HEK293 (cell line): ENCODE data around the gene MTFMT.

Experiments
- CTCF ChIA-PET: fragments of 350-600 bp; formaldehyde crosslinking; extraction: SDS; loops from one replicate; lab custom pipeline; 2021; ENCODE audit warnings: antibody characterized with exemption; lab: Yijun Ruan, JAX
- POLR2A ChIA-PET: fragments of 300-600 bp; formaldehyde crosslinking; extraction: SDS; loops from one replicate; lab custom pipeline; 2020; ENCODE audit warnings: antibody characterized with exemption, inconsistent platforms; lab: Yijun Ruan, JAX
- H3K27ac ChIP-seq: fragments of 200-500 bp; sonication (Bioruptor generic); 2 replicates; pipeline ENCODE4 v1.5.1; 2014; ENCODE audit warnings: low read depth, low read length, control low read depth, inconsistent platforms; ENCODE audit errors: extremely low read depth
- H3K36me3 ChIP-seq, 2 experiments: fragments of 200-500 bp in 1 of 2; sonication (Bioruptor generic) in 1 of 2; 1 replicate in 1 of 2; 2 replicates in 1 of 2; pipeline ENCODE4 v1.5.1; 2014 to 2017; ENCODE audit warnings: inconsistent platforms in 2 of 2, low read length in 2 of 2; ENCODE audit not compliant: control insufficient read depth in 2 of 2, insufficient read depth in 1 of 2
- H3K4me1 ChIP-seq: fragments of 200-500 bp; sonication (Bioruptor generic); 2 replicates; pipeline ENCODE4 v1.5.1; 2014; ENCODE audit warnings: mild to moderate bottlenecking, low read length, inconsistent platforms; ENCODE audit not compliant: control insufficient read depth, insufficient read depth
- H3K4me3 ChIP-seq: 2 replicates; pipeline ENCODE4 v1.5.1; 2011; ENCODE audit warnings: low read depth, mild to moderate bottlenecking, control low read depth, low read length, moderate library complexity
- H3K9me3 ChIP-seq: fragments of 200-500 bp; sonication (Bioruptor generic); 2 replicates; pipeline ENCODE4 v1.5.1; 2014; ENCODE audit warnings: low read depth, low read length, inconsistent platforms; ENCODE audit not compliant: control insufficient read depth, insufficient read depth
- AEBP2 ChIP-seq: fragments of 450-650 bp; formaldehyde crosslinking; IDR thresholded peaks from 2 replicates; pipeline ENCODE4 v1.5.1; 2016; ENCODE audit warnings: missing biosample characterization, missing genetic modification characterization, borderline replicate concordance
- GLI2 ChIP-seq: fragments of 450-650 bp; formaldehyde crosslinking; IDR thresholded peaks from 2 replicates; pipeline ENCODE4; 2017; ENCODE audit warnings: missing biosample characterization, missing genetic modification characterization, low read depth, borderline replicate concordance
- GLI4 ChIP-seq: fragments of 450-650 bp; formaldehyde crosslinking; IDR thresholded peaks from 2 replicates; pipeline ENCODE4 v1.5.1; 2016; ENCODE audit warnings: missing biosample characterization, missing genetic modification characterization
- KLF1 ChIP-seq: fragments of 450-650 bp; formaldehyde crosslinking; IDR thresholded peaks from 2 replicates; pipeline ENCODE4 v1.5.1; 2016; ENCODE audit warnings: missing biosample characterization, missing genetic modification characterization
- MYNN ChIP-seq: fragments of 450-650 bp; formaldehyde crosslinking; IDR thresholded peaks from 2 replicates; pipeline ENCODE4 v1.5.1; 2016; ENCODE audit warnings: missing biosample characterization, missing genetic modification characterization, borderline replicate concordance
- PBX3 ChIP-seq: sonication (generic); formaldehyde crosslinking; IDR thresholded peaks from 2 replicates; pipeline ENCODE4 v1.8.1; 2022; ENCODE audit warnings: mild to moderate bottlenecking, moderate library complexity, missing genetic modification reagents
- RBAK ChIP-seq: fragments of 450-650 bp; formaldehyde crosslinking; IDR thresholded peaks from 2 replicates; pipeline ENCODE4 v1.5.1; 2016; ENCODE audit warnings: missing biosample characterization, missing genetic modification characterization
- SP3 ChIP-seq: fragments of 450-650 bp; formaldehyde crosslinking; IDR thresholded peaks from 2 replicates; pipeline ENCODE4 v1.5.1; 2016; ENCODE audit warnings: missing biosample characterization, missing genetic modification characterization
- YY2 ChIP-seq: fragments of 450-650 bp; formaldehyde crosslinking; IDR thresholded peaks from 2 replicates; pipeline ENCODE4 v1.5.1; 2016; ENCODE audit warnings: missing biosample characterization, missing genetic modification characterization
- ZBTB44 ChIP-seq: fragments of 450-650 bp; IDR thresholded peaks from 2 replicates; pipeline ENCODE4 v1.5.1; 2018; ENCODE audit warnings: missing biosample characterization, mild to moderate bottlenecking, missing genetic modification characterization
- ZNF221 ChIP-seq: fragments of 450-650 bp; formaldehyde crosslinking; IDR thresholded peaks from 2 replicates; pipeline ENCODE4 v1.5.1; 2017; ENCODE audit warnings: missing biosample characterization, missing genetic modification characterization, borderline replicate concordance
- ZNF274 ChIP-seq, 2 experiments: fragments of 200-500 bp in 1 of 2; fragments of 450-650 bp in 1 of 2; sonication (Bioruptor generic) in 1 of 2; formaldehyde crosslinking in 1 of 2; IDR thresholded peaks; 2 replicates each; pipeline versions ENCODE4 v1.5.1 to v1.6.1; 2014 to 2016; ENCODE audit warnings: borderline replicate concordance in 1 of 2, inconsistent platforms in 1 of 2, low read length in 1 of 2, missing biosample characterization in 1 of 2, missing genetic modification characterization in 1 of 2
- ZNF280C ChIP-seq: fragments of 450-650 bp; formaldehyde crosslinking; IDR thresholded peaks from 2 replicates; pipeline ENCODE4 v1.5.1; 2016; ENCODE audit warnings: missing biosample characterization, missing genetic modification characterization
- ZNF292 ChIP-seq: fragments of 450-650 bp; formaldehyde crosslinking; IDR thresholded peaks from 2 replicates; pipeline ENCODE4 v1.5.1; 2016; ENCODE audit warnings: low read depth, missing biosample characterization, missing genetic modification characterization, borderline replicate concordance
- ZNF354C ChIP-seq: fragments of 450-650 bp; formaldehyde crosslinking; IDR thresholded peaks from 2 replicates; pipeline ENCODE4 v1.5.1; 2016; ENCODE audit warnings: missing biosample characterization, missing genetic modification characterization, low read depth, borderline replicate concordance
- ZNF514 ChIP-seq: fragments of 450-650 bp; formaldehyde crosslinking; IDR thresholded peaks from 2 replicates; pipeline ENCODE4 v1.5.1; 2016; ENCODE audit warnings: missing biosample characterization, missing genetic modification characterization
- ZNF558 ChIP-seq: fragments of 450-650 bp; formaldehyde crosslinking; IDR thresholded peaks from 2 replicates; pipeline ENCODE4 v1.5.1; 2016; ENCODE audit warnings: missing biosample characterization, missing genetic modification characterization
- ZNF561 ChIP-seq: fragments of 450-650 bp; IDR thresholded peaks from 2 replicates; pipeline ENCODE4 v1.5.1; 2018; ENCODE audit warnings: missing biosample characterization, missing genetic modification characterization, borderline replicate concordance
- ZNF596 ChIP-seq: fragments of 450-650 bp; IDR thresholded peaks from 2 replicates; pipeline ENCODE4 v1.5.0; 2018; ENCODE audit warnings: missing biosample characterization, mild to moderate bottlenecking, missing genetic modification characterization, moderate library complexity
- ZNF610 ChIP-seq: fragments of 450-650 bp; formaldehyde crosslinking; IDR thresholded peaks from 2 replicates; pipeline ENCODE4 v1.5.1; 2016; ENCODE audit warnings: missing biosample characterization, missing genetic modification characterization, borderline replicate concordance
- ZNF629 ChIP-seq: fragments of 450-650 bp; formaldehyde crosslinking; IDR thresholded peaks from 2 replicates; pipeline ENCODE4 v1.5.1; 2017; ENCODE audit warnings: missing biosample characterization, missing genetic modification characterization
- ZNF639 ChIP-seq: fragments of 450-650 bp; formaldehyde crosslinking; IDR thresholded peaks from 2 replicates; pipeline ENCODE4 v1.5.1; 2016; ENCODE audit warnings: missing biosample characterization, missing genetic modification characterization
- ZNF768 ChIP-seq: fragments of 450-650 bp; formaldehyde crosslinking; IDR thresholded peaks from 2 replicates; pipeline ENCODE4 v1.5.1; 2018; ENCODE audit warnings: missing biosample characterization, mild to moderate bottlenecking, missing genetic modification characterization
- ZNF843 ChIP-seq: fragments of 450-650 bp; formaldehyde crosslinking; IDR thresholded peaks from 2 replicates; pipeline ENCODE4 v1.5.1; 2016; ENCODE audit warnings: missing biosample characterization, missing genetic modification characterization

Gene MTFMT

GRCh38 chr15:65077981-65078352, 48.5 kb upstream of the MTFMT start:
- Histone ChIP-seq H3K27ac (no peak overlapping the region), H3K4me1 (peaks cover 8% of the 10 kb centered on the region)
- TF ChIP-seq ZNF221 (no peak), ZNF596 (no peak), PBX3 (no peak), RBAK (tag by site-specific recombination) (no peak), ZNF843 (no peak), ZNF558 (tag by site-specific recombination) (no peak), SP3 (tag by site-specific recombination) (no peak), ZNF561 (no peak), ZNF514 (tag by site-specific recombination) (no peak), YY2 (tag by site-specific recombination) (no peak), GLI2 (tag by site-specific recombination) (no peak), GLI4 (tag by site-specific recombination) (no peak), ZNF292 (no peak), ZNF354C (no peak), AEBP2 (no peak), ZNF274 (IDR thresholded peaks at IDR 0.05; ENCODE audit: low read length) (no peak), ZNF274 (tag by site-specific recombination; IDR thresholded peaks at IDR 0.05; ENCODE audit: borderline replicate concordance) (no peak), ZNF639 (no peak)
- TF ChIP-seq, all 188 proteins: peak for 0
- Histone ChIP-seq H3K9me3 (no peaks in the 10 kb centered on the region), H3K4me3 (no peak overlapping the region), H3K36me3 (no peaks in the 10 kb centered on the region)
- ChIA-PET CTCF (interaction anchor here (0.6 to 8.2 kb wide), 3 partner anchors 23 to 43 kb away, joined by 3 to 94 read pairs (median 3); no protein-coding TSS in a partner anchor), POLR2A (interaction anchor here (0.6 kb wide), 1 partner anchor 728 kb away, joined by 4 read pairs; no protein-coding TSS in a partner anchor)

- no peak overlapping the region for H3K27ac ChIP-seq
- POLR2A ChIA-PET = interaction anchor here (0.6 kb wide), 1 partner anchor 728 kb away, joined by 4 read pairs; no protein-coding TSS in a partner anchor
- CTCF ChIA-PET = no interaction called here
Observed at GRCh38 chr15:65077291-65077980, 48.0 kb upstream of the MTFMT start.

More at GRCh38 chr15:65077291-65077980, 48.0 kb upstream of the MTFMT start:
- no peak for TF ChIP-seq ZNF629 (tag by site-specific recombination)
- no peak for TF ChIP-seq ZNF596
- no peak for TF ChIP-seq ZNF768
- TF ChIP-seq ZBTB44 (tag by site-specific recombination) = no peak
- no peak for TF ChIP-seq ZNF610 (tag by site-specific recombination)
- no peak for TF ChIP-seq GLI4 (tag by site-specific recombination)
- no peak for TF ChIP-seq ZNF843
- TF ChIP-seq ZNF514 (tag by site-specific recombination) = no peak
- no peak for TF ChIP-seq ZNF280C (tag by site-specific recombination)
- TF ChIP-seq MYNN (tag by site-specific recombination) = no peak
- no peak for TF ChIP-seq KLF1 (tag by site-specific recombination)
- Histone ChIP-seq H3K4me1 (peaks cover 3% of the 10 kb centered on the region), H3K36me3 (no peaks in the 10 kb centered on the region), H3K4me3 (no peak overlapping the region), H3K9me3 (no peaks in the 10 kb centered on the region)
